IPS DF 6.9 (cell line): ENCODE measurements around the gene KBTBD13.
"Not testable (repeated sequence)": the region's sequence is repeated elsewhere in the genome, so short reads cannot be mapped to it uniquely, and the experiment has no call there.

ENCODE experiments used
- DNase-seq: peaks from one replicate; pipeline ENCODE4 v3.0.0-alpha.2; 2013; ENCODE audit warnings: low read depth, low spot score
- H3K27ac ChIP-seq: one replicate; pipeline ENCODE4 v1.5.1; 2013; ENCODE audit warnings: low read length, control low read depth
- H3K27me3 ChIP-seq: 2 replicates; pipeline ENCODE4 v1.6.1; 2013; ENCODE audit warnings: mild to moderate bottlenecking, low read length; ENCODE audit not compliant: control insufficient read depth, insufficient read depth
- H3K36me3 ChIP-seq: 2 replicates; pipeline ENCODE4 v1.6.1; 2013; ENCODE audit warnings: low read length; ENCODE audit not compliant: control insufficient read depth, insufficient read depth
- H3K4me1 ChIP-seq: 2 replicates; pipeline ENCODE4 v1.6.1; 2013; ENCODE audit warnings: low read length; ENCODE audit not compliant: control insufficient read depth, insufficient read depth
- H3K4me3 ChIP-seq: 2 replicates; pipeline ENCODE4 v1.5.1; 2013; ENCODE audit warnings: mild to moderate bottlenecking, low read length
- H3K9me3 ChIP-seq: 2 replicates; pipeline ENCODE4 v1.6.1; 2013; ENCODE audit warnings: low read length, inconsistent platforms; ENCODE audit not compliant: control insufficient read depth, insufficient read depth
- WGBS: extraction: QIAGEN DNeasy Blood & Tissue Kit; methylation state at CpG from one replicate; pipeline ENCODE4 v1.1.7; 2013; ENCODE audit warnings: mixed read lengths, missing lambda C conversion rate; ENCODE audit not compliant: insufficient read length, insufficient coverage; 5-methylcytosine and 5-hydroxymethylcytosine counted together

Gene KBTBD13

DNA sequence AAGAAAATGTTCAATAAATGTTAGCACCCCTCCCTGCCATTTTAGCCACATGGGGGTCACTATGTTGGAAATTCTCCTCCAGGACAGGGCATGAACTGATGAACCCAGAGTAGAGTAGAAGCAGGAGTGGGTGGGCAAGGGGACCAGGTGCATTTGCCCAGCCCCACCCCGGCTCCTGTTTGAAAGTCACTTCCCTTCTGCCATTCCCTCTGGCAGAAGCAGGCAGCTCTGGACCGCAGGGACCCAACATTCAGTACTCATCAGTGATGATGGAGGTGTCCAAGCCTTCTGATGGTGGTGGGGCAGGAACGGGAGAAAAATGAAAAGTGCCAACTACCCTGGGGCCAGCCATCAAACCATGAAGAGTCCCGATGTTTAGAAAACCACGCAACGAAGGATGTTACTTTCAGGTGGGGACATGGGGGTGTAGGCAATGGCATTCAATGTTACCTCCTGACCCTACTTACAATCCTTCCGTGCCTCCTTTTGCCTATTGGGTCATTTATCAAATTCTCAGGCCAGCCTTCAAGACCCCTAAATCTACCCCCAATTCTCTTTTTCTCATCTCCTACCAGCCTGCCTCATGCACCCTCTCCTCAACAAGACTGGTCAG is 21.2 kb downstream of the KBTBD13 start:
- WGBS: no CpG with 5 or more reads among the region's 7 CpGs

DNA sequence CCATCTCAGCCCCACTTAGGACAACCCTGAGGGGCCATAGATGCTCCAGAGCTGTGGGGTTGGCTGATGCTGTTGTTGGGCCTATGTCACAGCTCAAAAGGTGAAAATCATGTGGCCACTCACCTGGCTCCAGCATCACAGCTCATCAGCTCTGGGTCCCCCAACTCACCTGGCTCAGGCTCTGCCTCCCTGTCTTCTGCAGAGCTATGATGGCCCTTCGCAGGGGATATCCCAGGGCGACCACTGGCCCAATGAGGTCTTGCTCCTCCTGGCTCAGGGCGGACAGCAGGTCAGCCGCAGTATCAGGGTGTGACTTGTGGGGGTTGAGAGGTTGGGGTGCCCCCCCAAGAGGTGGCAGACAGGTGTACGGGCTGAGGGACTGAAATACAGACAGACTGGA is 22.8 kb downstream of the KBTBD13 start:
- no peak for DNase-seq
- Histone ChIP-seq H3K27ac (no peak overlapping the region), H3K4me1 (no peaks in the 10 kb centered on the region; the same call in 1 of the 2 replicates), H3K27me3 (peaks cover 3% of the 10 kb centered on the region; the same call in 1 of the 2 replicates), H3K9me3 (no peaks in the 10 kb centered on the region), H3K4me3 (no peak overlapping the region), H3K36me3 (no peaks in the 10 kb centered on the region)
- no CpG with 5 or more reads among the region's 5 CpGs for WGBS

More for the DNA sequence above, 21.2 kb downstream of the KBTBD13 start:
- no peaks in the 10 kb centered on the region for H3K36me3 ChIP-seq
- H3K4me1 ChIP-seq: no peaks in the 10 kb centered on the region; the same call in 1 of the 2 replicates
- no peak for DNase-seq
- H3K4me3 ChIP-seq: no peak overlapping the region
- H3K9me3 ChIP-seq: no peaks in the 10 kb centered on the region
- no peaks in the 10 kb centered on the region; the same call in 1 of the 2 replicates for H3K27me3 ChIP-seq
- no peak overlapping the region for H3K27ac ChIP-seq

DNA sequence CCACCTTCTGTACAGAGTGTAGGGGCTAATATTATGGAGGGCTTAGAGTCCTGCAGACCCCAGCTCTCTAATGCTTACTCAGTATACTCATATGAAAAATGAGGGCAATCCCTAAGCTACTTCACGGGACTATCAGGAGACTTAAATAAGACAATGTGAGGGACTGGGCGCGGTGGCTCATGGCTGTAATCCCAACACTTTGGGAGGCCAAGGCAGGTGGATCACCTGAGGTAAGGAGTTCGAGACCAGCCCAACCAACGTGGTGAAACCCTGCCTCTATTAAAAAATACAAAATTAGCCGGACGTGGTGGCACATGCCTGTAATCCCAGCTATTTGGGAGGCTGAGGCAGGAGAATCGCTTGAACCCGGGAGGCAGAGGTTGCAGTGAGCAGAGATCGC is 23.3 kb downstream of the KBTBD13 start:
- not testable (repeated sequence) for H3K9me3 ChIP-seq, H3K4me1 ChIP-seq, DNase-seq, H3K27ac ChIP-seq, H3K27me3 ChIP-seq, H3K36me3 ChIP-seq, H3K4me3 ChIP-seq
- no CpG with 5 or more reads among the region's 10 CpGs for WGBS

DNA sequence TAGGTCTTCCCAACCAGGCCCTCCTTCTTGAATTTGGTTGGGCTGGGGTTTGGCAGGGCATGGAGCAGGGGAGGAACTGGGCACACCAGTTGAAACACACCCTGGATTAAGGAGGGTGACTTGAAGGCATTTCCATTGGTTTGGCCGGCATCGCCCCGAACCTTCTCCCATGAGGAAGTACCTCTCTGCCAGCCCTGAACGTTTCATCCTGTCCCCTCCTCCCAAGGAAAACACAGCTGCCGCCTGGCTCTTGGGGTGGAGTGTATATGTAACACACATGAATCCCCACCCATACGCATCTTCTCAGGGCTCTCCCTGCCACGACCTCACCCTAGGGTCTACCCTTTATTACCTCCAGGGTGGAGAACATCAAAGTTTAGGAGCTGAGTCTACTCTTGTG is 23.9 kb downstream of the KBTBD13 start:
- WGBS: no CpG with 5 or more reads among the region's 7 CpGs
- Histone ChIP-seq H3K36me3 (no peaks in the 10 kb centered on the region), H3K4me1 (no peaks in the 10 kb centered on the region; the same call in 1 of the 2 replicates), H3K27me3 (peaks cover 3% of the 10 kb centered on the region; the same call in 1 of the 2 replicates), H3K4me3 (no peak overlapping the region), H3K9me3 (no peaks in the 10 kb centered on the region), H3K27ac (no peak overlapping the region)
- DNase-seq: no peak

DNA sequence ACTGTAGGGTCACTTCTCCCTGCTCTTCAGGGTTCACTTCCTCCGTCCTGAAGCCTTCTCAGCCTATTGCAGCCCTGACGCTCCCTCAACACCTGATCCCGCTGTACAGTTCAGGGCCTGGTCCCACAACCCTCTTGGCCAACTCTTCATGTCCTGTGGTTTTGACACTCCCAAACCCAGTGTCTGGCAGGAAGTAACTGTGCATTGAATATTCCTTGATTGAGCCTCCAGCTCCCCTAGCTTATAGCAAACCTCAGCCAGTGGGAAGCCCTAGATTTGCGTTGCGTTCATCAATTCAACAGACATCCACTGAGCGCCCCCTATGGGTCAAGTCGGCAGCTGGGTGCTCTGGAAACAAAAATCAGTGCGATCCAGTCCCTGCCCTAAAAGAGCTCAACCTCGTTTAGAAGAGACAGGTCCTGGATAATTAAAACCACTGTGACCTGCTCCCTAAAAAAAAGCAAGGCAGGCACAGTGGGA is 24.9 kb downstream of the KBTBD13 start:
- DNase-seq: peak; percentile 68
- Histone ChIP-seq H3K36me3 (no peaks in the 10 kb centered on the region), H3K4me1 (no peaks in the 10 kb centered on the region; the same call in 1 of the 2 replicates), H3K27me3 (peaks cover 3% of the 10 kb centered on the region; the same call in 1 of the 2 replicates), H3K27ac (no peak overlapping the region), H3K9me3 (no peaks in the 10 kb centered on the region), H3K4me3 (peak overlapping the region; percentile 28; the same call in 1 of the 2 replicates)
- no CpG with 5 or more reads among the region's 9 CpGs for WGBS

DNA sequence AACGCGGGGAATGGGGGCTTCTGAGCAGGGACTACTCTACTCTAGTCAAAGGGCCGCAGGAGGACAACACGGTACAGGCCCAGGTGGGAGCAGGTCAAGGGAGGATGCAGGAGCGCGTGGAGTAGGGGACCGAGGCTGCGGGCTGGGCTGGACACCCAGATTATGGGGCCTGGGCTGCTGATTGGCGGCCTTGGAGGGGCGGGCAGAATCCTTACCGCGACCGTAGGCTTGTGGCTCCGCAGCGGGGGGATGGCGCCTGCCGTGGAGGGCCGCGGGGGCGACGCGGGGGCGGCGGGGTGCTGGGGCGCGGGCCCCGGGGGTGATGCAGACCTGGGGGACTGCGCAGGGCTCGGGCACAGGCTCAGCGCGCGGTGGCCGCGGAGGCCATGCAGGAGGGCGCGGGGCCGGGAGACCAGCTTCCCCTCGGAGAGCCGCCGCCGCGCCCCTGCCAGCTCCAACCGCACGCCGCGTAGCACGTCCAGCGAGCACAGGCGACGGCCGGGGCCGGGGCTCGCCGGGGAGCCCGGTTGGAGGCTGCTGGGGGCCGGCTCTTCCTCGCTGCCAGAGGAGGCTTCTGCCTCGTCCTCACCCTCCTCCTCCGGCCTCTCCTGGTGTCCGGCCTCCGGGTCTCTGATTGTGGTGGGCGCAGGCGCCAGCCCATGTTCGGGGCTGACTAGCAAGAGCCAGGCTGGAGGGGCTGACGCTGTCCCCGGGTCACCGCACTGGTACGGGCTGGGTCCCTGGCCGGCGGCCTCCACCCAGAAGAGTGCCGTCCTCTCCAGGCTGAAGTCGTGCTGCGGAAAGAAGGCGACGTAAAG is 25.6 kb downstream of the KBTBD13 start:
- H3K4me3 ChIP-seq: peak overlapping the region; percentile 28; the same call in 1 of the 2 replicates
- H3K36me3 ChIP-seq: no peaks in the 10 kb centered on the region
- no peaks in the 10 kb centered on the region for H3K9me3 ChIP-seq
- no peak overlapping the region for H3K27ac ChIP-seq
- H3K4me1 ChIP-seq: no peaks in the 10 kb centered on the region; the same call in 1 of the 2 replicates
- no peak for DNase-seq
- WGBS: no CpG with 5 or more reads among the region's 75 CpGs
- peaks cover 3% of the 10 kb centered on the region; the same call in 1 of the 2 replicates for H3K27me3 ChIP-seq

DNA sequence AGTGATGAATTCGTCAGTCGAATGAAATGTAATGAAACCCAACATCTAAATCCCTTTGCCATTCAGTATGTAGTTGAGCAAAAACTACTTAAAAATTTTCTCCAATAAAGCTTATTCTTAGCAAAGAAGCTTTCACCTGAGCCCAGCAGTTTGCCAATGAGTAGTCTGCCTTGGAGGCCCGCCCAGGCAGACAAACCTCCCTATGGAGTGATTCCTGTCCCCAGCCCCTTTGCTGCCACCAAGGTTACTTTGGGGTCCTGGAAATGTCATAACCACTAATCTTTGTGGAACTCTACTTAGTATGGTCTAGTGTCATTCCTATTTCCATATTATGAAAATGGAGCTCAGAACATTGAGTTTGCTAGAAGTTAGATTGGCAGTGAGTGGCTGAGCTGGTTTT is 26.4 kb downstream of the KBTBD13 start:
- WGBS: no CpG with 5 or more reads among the region's 3 CpGs
- H3K9me3 ChIP-seq: no peaks in the 10 kb centered on the region
- H3K4me3 ChIP-seq: no peak overlapping the region
- peaks cover 3% of the 10 kb centered on the region; the same call in 1 of the 2 replicates for H3K27me3 ChIP-seq
- H3K27ac ChIP-seq: no peak overlapping the region
- H3K4me1 ChIP-seq: no peaks in the 10 kb centered on the region; the same call in 1 of the 2 replicates
- H3K36me3 ChIP-seq: no peaks in the 10 kb centered on the region
- DNase-seq: no peak

DNA sequence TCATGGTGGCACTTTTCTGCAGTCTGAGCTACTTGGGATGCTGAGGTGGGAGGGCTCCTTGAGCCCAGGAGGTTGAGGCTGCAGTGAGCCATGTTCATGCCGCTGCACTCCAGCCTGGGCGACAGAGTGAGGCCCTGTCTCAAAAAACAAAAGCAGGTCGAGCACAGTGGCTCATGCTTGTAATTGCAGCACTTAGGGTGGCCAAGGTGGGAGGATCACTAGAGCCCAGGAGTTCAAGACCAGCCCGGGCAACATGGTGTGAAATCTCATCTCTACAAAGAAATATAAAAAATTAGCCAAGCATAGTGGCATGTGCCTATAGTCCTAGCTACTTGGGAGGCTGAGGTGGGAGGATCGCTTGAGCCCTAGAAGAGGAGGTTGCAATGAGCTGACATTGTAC is 28.5 kb downstream of the KBTBD13 start:
- peaks cover 3% of the 10 kb centered on the region; the same call in 1 of the 2 replicates for H3K27me3 ChIP-seq
- H3K4me3 ChIP-seq: no peak overlapping the region
- H3K36me3 ChIP-seq: no peaks in the 10 kb centered on the region
- no peaks in the 10 kb centered on the region for H3K9me3 ChIP-seq
- H3K4me1 ChIP-seq: no peaks in the 10 kb centered on the region; the same call in 1 of the 2 replicates
- no peak for DNase-seq
- no peak overlapping the region for H3K27ac ChIP-seq
- WGBS: no CpG with 5 or more reads among the region's 5 CpGs

DNA sequence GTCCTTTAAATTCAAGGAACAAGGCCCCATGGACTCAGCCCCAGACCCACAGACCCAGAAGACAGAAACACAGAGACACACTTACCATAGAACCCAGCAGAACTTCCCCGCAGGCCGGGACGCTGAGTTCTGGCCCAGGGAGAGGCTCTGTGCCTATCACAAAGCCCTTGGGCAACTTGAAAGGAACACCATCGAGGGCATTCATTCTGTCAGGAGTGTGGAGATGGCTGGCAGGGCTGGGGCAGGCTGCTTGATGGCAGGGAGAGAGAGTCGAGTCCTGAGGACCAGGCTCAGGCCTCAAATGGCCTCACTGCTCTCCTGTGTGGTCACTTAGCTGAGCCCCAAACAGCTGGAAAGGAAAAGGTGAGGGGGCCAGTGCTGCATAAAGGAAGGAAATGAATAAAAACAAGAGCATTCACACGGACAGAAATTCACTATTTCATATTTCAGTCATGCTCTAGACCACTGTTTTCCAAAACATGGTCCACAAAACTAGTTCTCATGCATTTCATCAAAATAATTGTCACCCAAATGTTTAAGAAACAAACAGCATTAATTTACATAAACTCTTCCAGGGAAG is 29.6 kb downstream of the KBTBD13 start:
- no CpG with 5 or more reads among the region's 6 CpGs for WGBS
- DNase-seq: no peak

DNA sequence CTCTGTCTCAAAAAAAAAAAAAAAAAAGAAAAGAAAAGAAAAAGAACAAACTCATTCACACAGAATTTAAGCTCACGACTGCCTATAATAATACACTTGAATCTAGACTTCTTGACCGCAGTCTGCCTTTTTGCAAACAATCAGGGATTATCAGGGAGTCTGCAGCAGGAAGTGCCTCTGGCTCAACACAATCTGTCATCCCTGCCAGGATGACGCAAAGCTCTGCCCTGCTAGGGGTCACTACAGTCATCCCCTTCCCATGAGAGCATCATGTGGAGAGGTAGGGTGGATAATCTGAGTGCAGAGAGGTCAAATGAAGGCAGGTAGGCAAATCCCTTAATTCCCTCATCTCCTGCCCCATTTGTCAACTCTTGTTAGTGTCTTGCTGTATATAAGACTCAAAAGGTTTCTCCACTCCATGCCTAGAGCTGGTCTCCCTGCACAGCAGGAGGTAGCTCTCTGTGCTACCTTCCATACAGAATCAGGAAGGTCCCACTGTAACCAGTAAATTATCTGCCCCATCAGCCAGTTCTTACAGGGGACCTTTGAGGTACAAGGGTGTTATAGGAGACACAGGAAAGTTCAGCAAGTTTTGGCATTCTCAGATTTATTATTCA is 34.2 kb downstream of the KBTBD13 start:
- Histone ChIP-seq H3K9me3 (no peaks in the 10 kb centered on the region), H3K4me3 (no peak overlapping the region), H3K27me3 (no peaks in the 10 kb centered on the region), H3K4me1 (no peaks in the 10 kb centered on the region), H3K36me3 (no peaks in the 10 kb centered on the region; the same call in 1 of the 2 replicates), H3K27ac (no peak overlapping the region)
- WGBS: no CpG with 5 or more reads among the region's 3 CpGs
- no peak for DNase-seq

More for the DNA sequence above, 29.6 kb downstream of the KBTBD13 start:
- H3K4me1 ChIP-seq: no peaks in the 10 kb centered on the region; the same call in 1 of the 2 replicates
- H3K27ac ChIP-seq: no peak overlapping the region
- no peaks in the 10 kb centered on the region for H3K9me3 ChIP-seq
- peaks cover 3% of the 10 kb centered on the region; the same call in 1 of the 2 replicates for H3K27me3 ChIP-seq
- no peaks in the 10 kb centered on the region for H3K36me3 ChIP-seq
- no peak overlapping the region for H3K4me3 ChIP-seq
